GM12878 (cell line): ENCODE measurements around the gene NCAPH2. TPM values are rescaled to one million over a fixed set of nuclear protein-coding genes. Genes with fewer than 3 reads are reported as not detected.

ENCODE experiments used
- ATAC-seq: fragments of 200-7000 bp; cut with Tn5 transposase; 3 replicates; pipeline ENCODE4 v1.9.1; 2020; ENCODE audit warnings: mild to moderate bottlenecking, moderate library complexity
- BruUV-seq: library from RNA; stranded (reverse); fragments of 400-500 nt; replicated peaks from 2 replicates; lab custom pipeline; 2021; lab: Mats Ljungman, UMichigan
- CTCF ChIA-PET: fragments of 300-600 bp; sonication (Branson Sonifier 250); formaldehyde crosslinking; extraction: SDS; loops from one replicate; lab custom pipeline; 2021; ENCODE audit warnings: inconsistent platforms; lab: Yijun Ruan, JAX
- POLR2A ChIA-PET: fragments of 350-600 bp; formaldehyde crosslinking; extraction: SDS; loops from one replicate; lab custom pipeline; 2021; ENCODE audit warnings: inconsistent platforms; lab: Charles Lee
- RAD21 ChIA-PET: fragments of 300-600 bp; sonication (Branson Sonifier 250); formaldehyde crosslinking; loops from one replicate; lab custom pipeline; 2023; ENCODE audit warnings: antibody characterized with exemption; ENCODE audit not compliant: unreplicated experiment; lab: Charles Lee
- SMC1A ChIA-PET: fragments of 300-600 bp; sonication (Branson Sonifier 250); formaldehyde crosslinking; loops from one replicate; lab custom pipeline; 2023; ENCODE audit not compliant: unreplicated experiment, uncharacterized antibody; lab: Charles Lee
- DNase-seq: peaks from one replicate; pipeline ENCODE4 v3.0.0-alpha.2; 2011; ENCODE audit warnings: low read depth, low spot score
- FAIRE-seq: peaks from 3 replicates; lab custom pipeline; 2011; peaks lifted over from hg19 to GRCh38; lab: Jason Lieb, UNC
- H2AFZ ChIP-seq: 2 replicates; pipeline ENCODE4 v1.6.0; 2011; ENCODE audit warnings: low read depth, low read length, control low read depth; ENCODE audit not compliant: control insufficient read depth
- H3K27ac ChIP-seq: 2 replicates; pipeline ENCODE4 v1.5.1; 2011; ENCODE audit warnings: control low read depth; ENCODE audit not compliant: control insufficient read depth, insufficient read depth
- H3K27me3 ChIP-seq, 2 experiments: replicated peaks in 1 of 2; 2 replicates each; pipeline versions ENCODE4 v1.6.0 to v1.6.1; 2011; ENCODE audit warnings: low read length in 1 of 2; ENCODE audit not compliant: control insufficient read depth in 2 of 2, insufficient read depth in 2 of 2
- H3K36me3 ChIP-seq, 2 experiments: 2 replicates each; pipeline ENCODE4 v1.5.1; 2011; ENCODE audit warnings: low read length in 1 of 2; ENCODE audit not compliant: control insufficient read depth in 2 of 2, insufficient read depth in 2 of 2
- H3K4me1 ChIP-seq: 2 replicates; pipeline ENCODE4 v1.6.1; 2011; ENCODE audit warnings: mild to moderate bottlenecking, low read length, moderate library complexity, mixed read lengths; ENCODE audit not compliant: control insufficient read depth, insufficient read depth
- H3K4me2 ChIP-seq: 2 replicates; pipeline ENCODE4 v1.6.0; 2011; ENCODE audit warnings: control low read depth; ENCODE audit not compliant: control insufficient read depth, insufficient read depth
- H3K4me3 ChIP-seq: fragments of 200-600 bp; sonication (generic); 2 replicates; pipeline ENCODE4 v1.5.1; 2016
- H3K79me2 ChIP-seq: 2 replicates; pipeline ENCODE4 v1.6.0; 2011; ENCODE audit warnings: low read length; ENCODE audit not compliant: control insufficient read depth, insufficient read depth
- H3K9ac ChIP-seq: 2 replicates; pipeline ENCODE4 v1.8.0; 2011; ENCODE audit warnings: low read length, control low read depth, mixed read lengths; ENCODE audit not compliant: control insufficient read depth, insufficient read depth
- H3K9me3 ChIP-seq: replicated peaks from 3 replicates; pipeline ENCODE4 v1.5.1; 2011; ENCODE audit warnings: mild to moderate bottlenecking, low read length; ENCODE audit not compliant: control insufficient read depth, insufficient read depth
- H4K20me1 ChIP-seq: 2 replicates; pipeline ENCODE4 v1.6.0; 2011; ENCODE audit not compliant: control insufficient read depth, insufficient read depth
- CEBPB ChIP-seq, 2 experiments: fragments of 150-350 bp in 1 of 2; IDR thresholded peaks; 2 replicates each; pipeline ENCODE4 v1.6.1; 2012 to 2014; ENCODE audit warnings: low read depth in 2 of 2, low read length in 2 of 2, borderline replicate concordance in 1 of 2, inconsistent platforms in 1 of 2
- EZH2 ChIP-seq: IDR thresholded peaks from 2 replicates; pipeline ENCODE4 v1.6.1; 2012; ENCODE audit warnings: low read depth, mild to moderate bottlenecking, control low read depth, inconsistent platforms, low read length, borderline replicate concordance; ENCODE audit not compliant: control insufficient read depth
- HDAC6 ChIP-seq: fragments of 200-600 bp; sonication (generic); IDR thresholded peaks from one replicate; pipeline ENCODE4 v1.8.0; 2017; ENCODE audit warnings: antibody characterized with exemption; ENCODE audit not compliant: unreplicated experiment
- NR2C1 ChIP-seq: fragments of 450-650 bp; IDR thresholded peaks from 2 replicates; pipeline ENCODE4 v1.6.1; 2017; ENCODE audit warnings: antibody characterized with exemption, mild to moderate bottlenecking, moderate library complexity
- NRF1 ChIP-seq: conservative IDR thresholded peaks from 2 replicates; pipeline ENCODE4 v1.6.1; 2011; ENCODE audit warnings: mild to moderate bottlenecking, low read depth, low read length, improper control_type of control experiment
- RCOR1 ChIP-seq: conservative IDR thresholded peaks from 2 replicates; pipeline ENCODE4 v1.6.1; 2012; ENCODE audit warnings: low read depth, low read length, improper control_type of control experiment
- RELA ChIP-seq: fragments of 450-650 bp; IDR thresholded peaks from 2 replicates; pipeline ENCODE4 v1.8.0; 2014; ENCODE audit warnings: borderline replicate concordance; ENCODE audit not compliant: partially characterized antibody
- SIX5 ChIP-seq: IDR thresholded peaks from 2 replicates; pipeline ENCODE4 v1.6.1; 2011; ENCODE audit warnings: mild to moderate bottlenecking, low read depth, low read length, moderate library complexity; ENCODE audit not compliant: severe bottlenecking
- SREBF1 ChIP-seq: IDR thresholded peaks from 2 replicates; pipeline ENCODE4 v1.6.1; 2012; ENCODE audit warnings: mild to moderate bottlenecking, low read length
- SUZ12 ChIP-seq: fragments of 200-600 bp; sonication (generic); IDR thresholded peaks from one replicate; pipeline ENCODE4 v1.6.1; 2018; ENCODE audit warnings: antibody characterized with exemption, mild to moderate bottlenecking; ENCODE audit not compliant: unreplicated experiment
- TCF12 ChIP-seq: IDR thresholded peaks from 2 replicates; pipeline ENCODE4 v1.6.1; 2011; ENCODE audit warnings: low read depth, mild to moderate bottlenecking, low read length
- ZNF592 ChIP-seq: fragments of 450-650 bp; IDR thresholded peaks from 2 replicates; pipeline ENCODE4 v1.6.1; 2017; ENCODE audit warnings: mild to moderate bottlenecking, moderate library complexity
- ZNF687 ChIP-seq: fragments of 450-650 bp; IDR thresholded peaks from 2 replicates; pipeline ENCODE4 v1.6.1; 2017; ENCODE audit warnings: mild to moderate bottlenecking, moderate library complexity
- WGBS: methylation state at CpG from one replicate; pipeline ENCODE4 v1.1.6; 2016; ENCODE audit warnings: low lambda C conversion rate; ENCODE audit not compliant: insufficient replicate concordance, insufficient coverage; ENCODE audit errors: missing lambda C conversion rate; 5-methylcytosine and 5-hydroxymethylcytosine counted together
- in situ Hi-C: fragments of 300-500 bp; cut with MboI; formaldehyde crosslinking; loops from 9 replicates; pipeline ENCODE4 v1.14.3; 2018; ENCODE audit warnings: mixed read lengths
- intact Hi-C: fragments of 100-400 bp; cut with micrococcal nuclease; formaldehyde crosslinking; loops from one replicate; pipeline ENCODE4 v1.14.2; 2022; ENCODE audit not compliant: unreplicated experiment
- polyA plus RNA-seq, 11 experiments: library from polyadenylated mRNA; depleted of rRNA in 4 of 11; unstranded in 6 of 11; stranded (reverse) in 5 of 11; fragments of >200 nt; fragmentation: Nextera tagmentation in 4 of 11; fragmentation: Illumina TruSeq in 1 of 11; extraction: Ambion mirVana in 4 of 11; extraction: Trizol in 1 of 11; gene quantifications; 1 replicate in 1 of 11; 2 replicates in 10 of 11; pipeline versions ENCODE4 v1.2.1 to v1.2.3, GENCODE V29; 2011 to 2016; ENCODE audit warnings: inconsistent platforms in 2 of 11, missing spikeins in 2 of 11, low read depth in 1 of 11
- total RNA-seq, 4 experiments: library from RNA; depleted of rRNA in 3 of 4; stranded (reverse); fragments of >200 nt in 3 of 4; fragmentation: Illumina TruSeq in 1 of 4; extraction: Trizol in 1 of 4; gene quantifications; 2 replicates each; pipeline versions ENCODE4 v1.2.1 to v1.2.3, GENCODE V29; 2013 to 2021

The NCAPH2 gene
- total and polyA plus RNA-seq, 10 of the 15 experiments (the other 5 are each of a cell fraction or from before 2014, with no cell fraction given) = 5.0 to 110 (median 59.9) TPM

- ChIA-PET RAD21 (no interaction called here), SMC1A (no interaction called here), POLR2A (no interaction called here), CTCF (no interaction called here)
- peaks cover 7% of the 10 kb centered on the region for H3K4me1 ChIP-seq
- H4K20me1 ChIP-seq = no peaks in the 10 kb centered on the region
- in situ Hi-C loops (no loop called here), intact Hi-C loops (no loop called here)
- H3K9me3 ChIP-seq = no peaks in the 10 kb centered on the region
- peak; percentile 13 for FAIRE-seq
- no peaks in the 10 kb centered on the region for H3K79me2 ChIP-seq
- H3K4me2 ChIP-seq = no peak overlapping the region
- no peaks in the 10 kb centered on the region for H3K27me3 ChIP-seq
- H3K27ac ChIP-seq = no peak overlapping the region
- no peak overlapping the region for H2AFZ ChIP-seq
- TF ChIP-seq EZH2 (no peak), SIX5 (no peak), CEBPB (IDR thresholded peaks at IDR 0.05; ENCODE audit: borderline replicate concordance in 1 of 2, low read depth in 2 of 2, low read length in 2 of 2) (no peak), NR2C1 (no peak), ZNF592 (no peak), NRF1 (no peak), SUZ12 (no peak), SREBF1 (no peak), RCOR1 (no peak), ZNF687 (no peak), RELA (no peak), HDAC6 (no peak), TCF12 (no peak)
- ATAC-seq = no peak
- no peak overlapping the region for H3K4me3 ChIP-seq
- BruUV-seq = no TSS peak
- WGBS = 93% methylated on average over 7 of the region's 7 CpGs
- DNase-seq = no peak
- H3K36me3 ChIP-seq = peaks cover 14 to 17% of the 10 kb centered on the region in 2 experiments; a peak in 3 of 4 replicates
- H3K9ac ChIP-seq = no peak overlapping the region
These were observed 60.6 kb downstream of the NCAPH2 start for GRCh38 chr22:50568626-50569025.
